Measurements from ENCODE around the gene ATP5MC2. TPM values are rescaled to one million over a fixed set of nuclear protein-coding genes. Genes with fewer than 3 reads are reported as not detected.

Gene ATP5MC2
- polyA plus RNA-seq, 3 donors, result 498 to 587 (median 522) TPM

GRCh38 chr12:53676656-53677015, 753 bp upstream of the ATP5MC2 start:
- peaks cover 10 to 28% (median 10%) of the 10 kb centered on the region in 3 donors for H3K27me3 Mint-ChIP-seq (ENCODE audit: low read depth in 3 of 3)
- WGBS (ENCODE audit: insufficient coverage), result 0% methylated on average over 5 of the region's 15 CpGs
- intact Hi-C loops (cut with micrococcal nuclease), result loop anchor here (1.0 to 10.0 kb wide), 5 partner anchors 52 to 224 kb away; partner anchors contain the start of genes ATF7 (in 1 of the 2) and PCBP2 (in 1 of the 2)

More at GRCh38 chr12:53676656-53677015, 753 bp upstream of the ATP5MC2 start:
- Mint-ChIP-seq H3K4me3 (peak overlapping the region; percentile 96 to 99), H3K27ac (peak overlapping the region; percentile 96 to 99 (median 97)), H3K4me1 (peaks cover 31% of the 10 kb centered on the region), H3K36me3 (peaks cover 15 to 25% of the 10 kb centered on the region in 2 donors), H3K9me3 (peaks cover 0 to 3% (median 0%) of the 10 kb centered on the region in 7 donors)
- H3K4me2 ChIP-seq (replicated peaks; ENCODE audit: extremely low read depth, low read length, poor library complexity, severe bottlenecking), result peak overlapping the region; percentile 91
- peak overlapping the region; percentile 97 for H2AFZ ChIP-seq (ENCODE audit: insufficient read depth, low read depth, low read length, poor library complexity, severe bottlenecking)
- peaks cover 16 to 28% of the 10 kb centered on the region in 2 donors for H3K4me1 ChIP-seq (ENCODE audit: control insufficient read depth in 1 of 2, insufficient read depth in 2 of 2, low read length in 2 of 2)
- no peaks in the 10 kb centered on the region for H3K9me3 ChIP-seq (replicated peaks in 1 of 2; ENCODE audit: control insufficient read depth in 1 of 2, insufficient read depth in 1 of 2, low read length in 2 of 2)
- DNase-seq, result no peak
- H3K79me2 ChIP-seq (ENCODE audit: insufficient read depth, low read length), result peaks cover 42% of the 10 kb centered on the region
- no peak for TF ChIP-seq CTCF (IDR thresholded peaks at IDR 0.05)
- H3K27ac ChIP-seq (ENCODE audit: low read depth in 1 of 2, low read length in 2 of 2), result peak overlapping the region; percentile 81 to 96
- H3K27me3 ChIP-seq (ENCODE audit: control insufficient read depth in 2 of 2, insufficient read depth in 2 of 2, low read length in 2 of 2), result peaks cover 7 to 9% of the 10 kb centered on the region in 2 donors
- peak overlapping the region; percentile 82 for H3K9ac ChIP-seq (ENCODE audit: insufficient read depth, low read length, poor library complexity, severe bottlenecking)
- peaks cover 8 to 25% of the 10 kb centered on the region in 2 donors for H3K36me3 ChIP-seq (replicated peaks in 1 of 2; ENCODE audit: control insufficient read depth in 1 of 2, insufficient read depth in 2 of 2, low read length in 2 of 2)
- H4K20me1 ChIP-seq (ENCODE audit: insufficient read depth, low read length), result peaks cover 10% of the 10 kb centered on the region
- H3K4me3 ChIP-seq (replicated peaks in 1 of 3; ENCODE audit: low read depth in 2 of 3, low read length in 3 of 3), result peak overlapping the region; percentile 54 to 87 (median 78)

All from CD14-positive monocyte (primary cell).